MM.1S (cell line): ENCODE data around the gene SPIN1.

Experiments used
- EZH2 ChIP-seq: fragments of 300-600 bp; sonication (generic); optimal IDR thresholded peaks from 2 replicates; pipeline ENCODE3; 2017; ENCODE audit warnings: low read depth, mild to moderate bottlenecking, antibody characterized with exemption, low read length, mixed read lengths
- EZH2phosphoT487 ChIP-seq: fragments of 300-600 bp; sonication (generic); IDR thresholded peaks from 2 replicates; pipeline ENCODE4 v1.6.1; 2018; ENCODE audit warnings: antibody characterized with exemption, low read length
- TF ChIP-seq, protein P1 (sequence below): fragments of 300-600 bp; sonication (generic); IDR thresholded peaks from 2 replicates; pipeline ENCODE4 v1.5.1; 2016; ENCODE audit warnings: antibody characterized with exemption, low read length, mixed read lengths

DNA sequence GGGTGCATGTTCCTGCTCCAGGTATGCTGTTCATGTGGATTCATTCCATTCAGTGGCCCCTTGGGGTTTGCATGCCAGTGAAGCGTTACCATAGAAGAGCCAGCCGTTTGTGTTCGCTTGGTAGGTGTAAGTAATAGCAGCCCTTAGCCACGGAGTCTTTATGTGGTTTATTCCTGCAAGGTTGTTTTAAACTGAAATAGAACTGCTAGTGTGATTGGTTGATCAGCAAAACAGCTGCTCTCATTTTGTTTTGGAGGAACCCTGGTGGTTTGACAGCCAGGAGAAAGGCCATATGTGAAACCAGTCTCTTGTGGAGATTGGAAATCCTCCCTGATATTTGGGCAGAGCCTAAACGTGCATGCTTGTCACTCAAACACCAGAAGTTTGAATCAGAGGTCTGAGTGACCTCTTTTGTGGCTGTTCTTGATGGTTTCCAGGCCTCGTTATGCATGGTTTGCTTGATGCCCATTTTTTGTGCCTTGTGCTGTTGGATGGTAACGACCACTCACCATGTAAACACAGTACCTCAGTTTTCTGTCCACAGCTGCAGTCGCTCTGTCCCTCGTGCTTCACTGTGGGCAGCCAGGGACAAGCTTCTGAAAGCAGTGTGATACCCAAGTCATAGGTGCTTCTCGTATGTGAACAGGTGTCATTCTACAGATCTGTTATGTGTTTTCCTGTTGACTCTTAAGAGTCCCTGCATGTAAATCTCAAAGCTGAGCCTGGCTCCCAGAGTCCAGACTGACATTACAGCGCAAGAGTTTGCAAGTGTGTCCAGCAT is 88.4 kb downstream of the SPIN1 start:
- TF ChIP-seq EZH2 = no peak
- TF ChIP-seq, protein P1, sequence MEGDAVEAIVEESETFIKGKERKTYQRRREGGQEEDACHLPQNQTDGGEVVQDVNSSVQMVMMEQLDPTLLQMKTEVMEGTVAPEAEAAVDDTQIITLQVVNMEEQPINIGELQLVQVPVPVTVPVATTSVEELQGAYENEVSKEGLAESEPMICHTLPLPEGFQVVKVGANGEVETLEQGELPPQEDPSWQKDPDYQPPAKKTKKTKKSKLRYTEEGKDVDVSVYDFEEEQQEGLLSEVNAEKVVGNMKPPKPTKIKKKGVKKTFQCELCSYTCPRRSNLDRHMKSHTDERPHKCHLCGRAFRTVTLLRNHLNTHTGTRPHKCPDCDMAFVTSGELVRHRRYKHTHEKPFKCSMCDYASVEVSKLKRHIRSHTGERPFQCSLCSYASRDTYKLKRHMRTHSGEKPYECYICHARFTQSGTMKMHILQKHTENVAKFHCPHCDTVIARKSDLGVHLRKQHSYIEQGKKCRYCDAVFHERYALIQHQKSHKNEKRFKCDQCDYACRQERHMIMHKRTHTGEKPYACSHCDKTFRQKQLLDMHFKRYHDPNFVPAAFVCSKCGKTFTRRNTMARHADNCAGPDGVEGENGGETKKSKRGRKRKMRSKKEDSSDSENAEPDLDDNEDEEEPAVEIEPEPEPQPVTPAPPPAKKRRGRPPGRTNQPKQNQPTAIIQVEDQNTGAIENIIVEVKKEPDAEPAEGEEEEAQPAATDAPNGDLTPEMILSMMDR = no peak
- no peak for TF ChIP-seq EZH2phosphoT487
